Psoas muscle (tissue), 8 donors: Measurements from ENCODE around the gene KLK10. TPM values are rescaled to one million over a fixed set of nuclear protein-coding genes. Genes with fewer than 3 reads are reported as not detected.

Experiments
- ATAC-seq, 4 donors: fragments of 200-7000 bp; cut with Tn5 transposase; one replicate each; pipeline ENCODE4 v1.9.1; 2020; ENCODE audit warnings: moderate library complexity in 3 of 4, mild to moderate bottlenecking in 2 of 4
- DNase-seq, 2 donors: peaks; one replicate each; pipeline ENCODE4 v3.0.0-alpha.2; 2020
- H3K27ac ChIP-seq: fragments of 200-600 bp; one replicate; pipeline ENCODE4 v1.8.0; 2022
- H3K27me3 ChIP-seq, 3 donors: fragments of 200-600 bp in 1 of 3; one replicate each; pipeline versions ENCODE4 v1.6.1 to v1.8.0; 2013 to 2022; ENCODE audit warnings: low read length in 2 of 3, mild to moderate bottlenecking in 2 of 3, moderate library complexity in 1 of 3; ENCODE audit not compliant: insufficient read depth in 3 of 3
- H3K36me3 ChIP-seq, 2 donors: fragments of 200-600 bp in 1 of 2; one replicate each; pipeline versions ENCODE4 v1.6.1 to v1.8.0; 2013 to 2022; ENCODE audit warnings: low read depth in 1 of 2, mild to moderate bottlenecking in 1 of 2, moderate library complexity in 1 of 2; ENCODE audit not compliant: insufficient read depth in 1 of 2
- H3K4me1 ChIP-seq: fragments of 200-600 bp; one replicate; pipeline ENCODE4 v1.8.0; 2022
- H3K4me3 ChIP-seq: fragments of 200-600 bp; one replicate; pipeline ENCODE4 v1.8.0; 2022; ENCODE audit warnings: mild to moderate bottlenecking
- H3K9me3 ChIP-seq: fragments of 200-600 bp; one replicate; pipeline ENCODE4 v1.8.0; 2022
- CTCF ChIP-seq: fragments of 200-600 bp; IDR thresholded peaks from one replicate; pipeline ENCODE4 v1.8.0; 2022; ENCODE audit warnings: antibody characterized with exemption
- WGBS, 3 donors: extraction: QIAGEN DNeasy Blood & Tissue Kit; methylation state at CpG; one replicate each; pipeline versions ENCODE4 v1.1.6 to v1.1.7; 2013; 5-methylcytosine and 5-hydroxymethylcytosine counted together
- intact Hi-C, 2 donors: fragments of 100-400 bp; cut with DNase I; formaldehyde crosslinking; loops; one replicate each; pipeline versions ENCODE4 v1.11.0 to v1.14.2; 2022
- polyA plus RNA-seq, 3 donors: library from polyadenylated mRNA; stranded (reverse); fragments of 200-250 nt; gene quantifications; one replicate each; pipeline ENCODE4 v1.2.3, GENCODE V29; 2013
- total RNA-seq, 4 donors: library from RNA; stranded (reverse); fragmentation: NEBNext Ultra II Directional in 2 of 4; extraction: Animal tissue kit (Norgen Biotek cat#: 25700) in 2 of 4; gene quantifications; one replicate each; pipeline versions ENCODE4 v1.2.1 to v1.2.4, GENCODE V29; 2021 to 2023
- donor health status: healthy with polysubstance abuse.
- donor health status: DM: no; HTN: no; CAD: no; lungs with moderate emphysema.
- donor health status: Bipolar disorder and iron deficiency.
- donor health status: healthy.
- donor health status: DM: yes; HTN: yes; CAD: no.
- donor health status: DM: no; HTN: no; CAD: no.
- donor health status: DM: no; HTN: no; CAD: no.
- donor health status: DM: yes; HTN: yes; CAD: no.

The KLK10 gene
- total and polyA plus RNA-seq, 7 donors = 0.04 to 0.16 (median 0.04) TPM; not detected in 4

- no peaks in the 10 kb centered on the region for H3K9me3 ChIP-seq
- no peak for TF ChIP-seq CTCF
- H3K4me3 ChIP-seq = no peak overlapping the region
- peaks cover 0 to 21% (median 0%) of the 10 kb centered on the region in 3 donors for H3K27me3 ChIP-seq
- intact Hi-C loops = no loop called here
- no peaks in the 10 kb centered on the region for H3K36me3 ChIP-seq
- WGBS, 3 donors = 33 to 37% (median 33%) methylated on average over 5 of the region's 5 CpGs
- no peaks in the 10 kb centered on the region for H3K4me1 ChIP-seq
- H3K27ac ChIP-seq = no peak overlapping the region
- DNase-seq (no peak), ATAC-seq (no peak)
Observed at GRCh38 chr19:51027873-51028272, 8.4 kb upstream of the KLK10 start.

- WGBS, 3 donors = 17 to 35% (median 33%) methylated on average over 13 to 14 of the region's 14 CpGs
- Histone ChIP-seq H3K9me3 (no peaks in the 10 kb centered on the region), H3K4me3 (no peak overlapping the region), H3K27me3 (peaks cover 0 to 21% (median 0%) of the 10 kb centered on the region in 3 donors), H3K27ac (no peak overlapping the region), H3K4me1 (no peaks in the 10 kb centered on the region), H3K36me3 (no peaks in the 10 kb centered on the region)
- no peak for TF ChIP-seq CTCF
- DNase-seq = no peak
- intact Hi-C loops = no loop called here
- ATAC-seq = no peak
Observed at GRCh38 chr19:51027126-51027806, 7.8 kb upstream of the KLK10 start.

- peaks cover 0 to 21% (median 0%) of the 10 kb centered on the region in 3 donors for H3K27me3 ChIP-seq
- WGBS, 3 donors = 68 to 72% (median 71%) methylated on average over 3 to 11 of the region's 11 CpGs
- peak within 1 kb of the TSS; percentile 32 for H3K4me3 ChIP-seq
- H3K27ac ChIP-seq = no peak within 1 kb of the TSS
- intact Hi-C loops = no loop called here
- no peaks in the 10 kb centered on the region for H3K36me3 ChIP-seq
- TF ChIP-seq CTCF = no peak
- H3K4me1 ChIP-seq = no peaks in the 10 kb centered on the region
- ATAC-seq = no peak
- H3K9me3 ChIP-seq = no peaks in the 10 kb centered on the region
- no peak for DNase-seq
Observed at GRCh38 chr19:51026554-51026831, 7.0 kb upstream of the KLK10 start, which contains the start of gene KLK11. Gene KLK11, minus strand, starts transcription at chr19:51026616. Its CDS starts 985 bp downstream, at chr19:51025631.

GRCh38 chr19:51025809-51026553 is 6.5 kb upstream of the KLK10 start:
- Histone ChIP-seq H3K9me3 (no peaks in the 10 kb centered on the region), H3K4me1 (no peaks in the 10 kb centered on the region), H3K4me3 (peak overlapping the region; percentile 32), H3K36me3 (no peaks in the 10 kb centered on the region), H3K27me3 (peaks cover 0 to 21% (median 0%) of the 10 kb centered on the region in 3 donors), H3K27ac (no peak overlapping the region)
- peak in 1 of 2 donors; percentile 39 for DNase-seq
- no peak for ATAC-seq
- TF ChIP-seq CTCF = no peak
- 35 to 43% (median 42%) methylated on average over 18 of the region's 18 CpGs for WGBS, 3 donors
- intact Hi-C loops = no loop called here
